ENCODE results near the gene TBC1D2. TPM values are rescaled to one million over a fixed set of nuclear protein-coding genes. Genes with fewer than 3 reads are reported as not detected.

Gene TBC1D2
- total RNA-seq, 1 experiment from 2014 or later: 11.1 TPM

DNA sequence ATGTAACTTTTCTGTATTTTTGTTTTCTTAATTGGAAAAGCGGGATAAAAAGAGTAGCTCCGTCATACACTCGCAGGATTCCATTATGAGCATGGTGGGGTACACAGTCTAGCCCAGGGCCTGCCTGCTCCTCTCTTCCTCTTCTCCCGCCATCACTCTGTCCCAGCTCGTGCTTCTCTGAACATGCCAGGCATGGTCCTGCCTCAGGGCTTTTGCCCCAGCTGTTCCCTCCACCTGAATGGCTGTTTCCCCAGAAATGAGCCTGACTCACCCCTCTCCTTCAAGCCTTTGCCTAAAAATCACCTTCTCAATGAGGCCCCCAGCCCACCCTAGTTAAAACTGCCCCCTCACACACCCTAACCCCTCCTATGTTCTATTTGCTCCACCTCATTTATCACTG is 67.5 kb downstream of the TBC1D2 start (continued):
- TF ChIP-seq, protein P1, sequence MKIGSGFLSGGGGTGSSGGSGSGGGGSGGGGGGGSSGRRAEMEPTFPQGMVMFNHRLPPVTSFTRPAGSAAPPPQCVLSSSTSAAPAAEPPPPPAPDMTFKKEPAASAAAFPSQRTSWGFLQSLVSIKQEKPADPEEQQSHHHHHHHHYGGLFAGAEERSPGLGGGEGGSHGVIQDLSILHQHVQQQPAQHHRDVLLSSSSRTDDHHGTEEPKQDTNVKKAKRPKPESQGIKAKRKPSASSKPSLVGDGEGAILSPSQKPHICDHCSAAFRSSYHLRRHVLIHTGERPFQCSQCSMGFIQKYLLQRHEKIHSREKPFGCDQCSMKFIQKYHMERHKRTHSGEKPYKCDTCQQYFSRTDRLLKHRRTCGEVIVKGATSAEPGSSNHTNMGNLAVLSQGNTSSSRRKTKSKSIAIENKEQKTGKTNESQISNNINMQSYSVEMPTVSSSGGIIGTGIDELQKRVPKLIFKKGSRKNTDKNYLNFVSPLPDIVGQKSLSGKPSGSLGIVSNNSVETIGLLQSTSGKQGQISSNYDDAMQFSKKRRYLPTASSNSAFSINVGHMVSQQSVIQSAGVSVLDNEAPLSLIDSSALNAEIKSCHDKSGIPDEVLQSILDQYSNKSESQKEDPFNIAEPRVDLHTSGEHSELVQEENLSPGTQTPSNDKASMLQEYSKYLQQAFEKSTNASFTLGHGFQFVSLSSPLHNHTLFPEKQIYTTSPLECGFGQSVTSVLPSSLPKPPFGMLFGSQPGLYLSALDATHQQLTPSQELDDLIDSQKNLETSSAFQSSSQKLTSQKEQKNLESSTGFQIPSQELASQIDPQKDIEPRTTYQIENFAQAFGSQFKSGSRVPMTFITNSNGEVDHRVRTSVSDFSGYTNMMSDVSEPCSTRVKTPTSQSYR (CRISPR knock-in tag; IDR thresholded peaks at IDR 0.05): no peak
- TF ChIP-seq, protein P2, sequence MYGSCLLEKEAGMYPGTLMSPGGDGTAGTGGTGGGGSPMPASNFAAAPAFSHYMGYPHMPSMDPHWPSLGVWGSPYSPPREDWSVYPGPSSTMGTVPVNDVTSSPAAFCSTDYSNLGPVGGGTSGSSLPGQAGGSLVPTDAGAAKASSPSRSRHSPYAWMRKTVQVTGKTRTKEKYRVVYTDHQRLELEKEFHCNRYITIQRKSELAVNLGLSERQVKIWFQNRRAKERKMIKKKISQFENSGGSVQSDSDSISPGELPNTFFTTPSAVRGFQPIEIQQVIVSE (CRISPR knock-in tag; IDR thresholded peaks at IDR 0.05; ENCODE audit: borderline replicate concordance): no peak

GRCh38 chr9:98186236-98186635 is 69.2 kb downstream of the TBC1D2 start:
- Mint-ChIP-seq H3K9me3 (no peaks in the 10 kb centered on the region), H3K4me1 (peaks cover 58% of the 10 kb centered on the region), H3K27ac (no peak overlapping the region), H3K27me3 (ENCODE audit: low read depth) (no peaks in the 10 kb centered on the region), H3K4me3 (no peak overlapping the region), H3K36me3 (no peaks in the 10 kb centered on the region)
- DNase-seq (ENCODE audit: low spot score) (no peak), ATAC-seq (no peak)
- TF ChIP-seq TEAD1 (CRISPR knock-in tag; IDR thresholded peaks at IDR 0.05) (no peak), ETV6 (CRISPR knock-in tag; IDR thresholded peaks at IDR 0.05) (no peak), ZNF425 (CRISPR knock-in tag; conservative IDR thresholded peaks at IDR 0.05) (no peak), FOXP4 (CRISPR knock-in tag; IDR thresholded peaks at IDR 0.05) (no peak), JUN (CRISPR knock-in tag; IDR thresholded peaks at IDR 0.05) (no peak), IRF2 (CRISPR knock-in tag; IDR thresholded peaks at IDR 0.05; ENCODE audit: borderline replicate concordance, low read depth) (no peak), CTCF (IDR thresholded peaks at IDR 0.05) (no peak), SMAD4 (CRISPR knock-in tag; IDR thresholded peaks at IDR 0.05) (no peak), NR2C2 (CRISPR knock-in tag; IDR thresholded peaks at IDR 0.05) (no peak), RORB (CRISPR knock-in tag; IDR thresholded peaks at IDR 0.05) (no peak)
- TF ChIP-seq, protein P3, sequence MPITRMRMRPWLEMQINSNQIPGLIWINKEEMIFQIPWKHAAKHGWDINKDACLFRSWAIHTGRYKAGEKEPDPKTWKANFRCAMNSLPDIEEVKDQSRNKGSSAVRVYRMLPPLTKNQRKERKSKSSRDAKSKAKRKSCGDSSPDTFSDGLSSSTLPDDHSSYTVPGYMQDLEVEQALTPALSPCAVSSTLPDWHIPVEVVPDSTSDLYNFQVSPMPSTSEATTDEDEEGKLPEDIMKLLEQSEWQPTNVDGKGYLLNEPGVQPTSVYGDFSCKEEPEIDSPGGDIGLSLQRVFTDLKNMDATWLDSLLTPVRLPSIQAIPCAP (CRISPR knock-in tag; IDR thresholded peaks at IDR 0.05): no peak
- ChIA-PET CTCF (no interaction called here), POLR2A (no interaction called here)

DNA sequence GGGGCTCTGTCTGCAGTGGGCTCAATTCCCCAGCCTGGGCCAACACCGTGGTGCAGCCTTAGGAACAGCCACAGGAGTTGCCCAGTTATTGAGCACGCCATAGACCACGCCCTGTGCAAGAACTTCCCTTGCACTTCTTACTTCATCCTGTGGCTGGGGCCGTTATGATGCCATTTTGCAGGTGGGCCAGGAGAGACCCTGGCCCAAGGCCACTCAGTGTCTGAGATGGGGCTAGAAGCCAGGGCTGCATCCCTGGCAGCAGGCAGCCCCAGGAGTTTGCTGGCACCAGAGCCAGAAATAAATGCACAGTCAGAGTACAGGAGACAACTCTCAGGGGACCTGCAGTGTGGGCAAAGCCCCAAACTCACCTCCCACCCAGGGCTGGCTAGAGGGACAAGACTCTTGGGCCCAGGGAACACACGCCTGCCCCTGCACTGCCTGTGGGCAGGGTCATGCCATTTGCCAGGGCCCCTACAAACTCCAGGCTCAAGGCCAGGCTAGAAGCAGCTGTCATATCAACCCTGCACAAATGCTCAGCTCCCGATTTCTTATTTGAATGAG is 69.8 kb downstream of the TBC1D2 start:
- no peaks in the 10 kb centered on the region for H3K9me3 Mint-ChIP-seq
- ChIA-PET POLR2A (no interaction called here), CTCF (no interaction called here)
- peaks cover 53% of the 10 kb centered on the region for H3K4me1 Mint-ChIP-seq
- ATAC-seq (no peak), DNase-seq (ENCODE audit: low spot score) (no peak)
- no peaks in the 10 kb centered on the region for H3K36me3 Mint-ChIP-seq
- H3K4me3 Mint-ChIP-seq: no peak overlapping the region
- no peak overlapping the region for H3K27ac Mint-ChIP-seq
- H3K27me3 Mint-ChIP-seq (ENCODE audit: low read depth): no peaks in the 10 kb centered on the region
- no peak for TF ChIP-seq OVOL2 (CRISPR knock-in tag; IDR thresholded peaks at IDR 0.05; ENCODE audit: borderline replicate concordance)
- TF ChIP-seq E2F4 (CRISPR knock-in tag; IDR thresholded peaks at IDR 0.05; ENCODE audit: borderline replicate concordance, low read depth): no peak
- TF ChIP-seq NR2C2 (CRISPR knock-in tag; IDR thresholded peaks at IDR 0.05): no peak
- TF ChIP-seq CBFB (CRISPR knock-in tag; IDR thresholded peaks at IDR 0.05; ENCODE audit: low read depth): no peak
- TF ChIP-seq ZNF232 (CRISPR knock-in tag; IDR thresholded peaks at IDR 0.05): no peak
- TF ChIP-seq PRRX2 (CRISPR knock-in tag; IDR thresholded peaks at IDR 0.05): no peak
- no peak for TF ChIP-seq FOXP1 (CRISPR knock-in tag; IDR thresholded peaks at IDR 0.05; ENCODE audit: borderline replicate concordance)
- no peak for TF ChIP-seq ZNF263 (CRISPR knock-in tag; IDR thresholded peaks at IDR 0.05; ENCODE audit: low read depth)
- no peak for TF ChIP-seq ZNF425 (CRISPR knock-in tag; conservative IDR thresholded peaks at IDR 0.05)

Measured in WTC11 (cell line).